HL-60 (cell line): Measurements from ENCODE around the gene SH3PXD2A.

Source experiments
- DNase-seq, 2 experiments: peaks; one replicate each; pipeline ENCODE4 v3.0.0-alpha.2; 2010 to 2020; ENCODE audit warnings: low read depth in 1 of 2, low spot score in 1 of 2
- H3K27ac ChIP-seq: fragments of 250-450 bp; sonication (Bioruptor Pico); replicated peaks from 2 replicates; pipeline ENCODE4 v1.5.1; 2020; ENCODE audit warnings: mild to moderate bottlenecking, moderate library complexity
- H3K27me3 ChIP-seq: fragments of 250-450 bp; sonication (Bioruptor Pico); 2 replicates; pipeline ENCODE4 v1.5.1; 2021; ENCODE audit warnings: mild to moderate bottlenecking, moderate library complexity; ENCODE audit not compliant: insufficient read depth, poor library complexity, severe bottlenecking
- H3K4me3 ChIP-seq: replicated peaks from 2 replicates; pipeline ENCODE4 v1.5.1; 2011; ENCODE audit warnings: mild to moderate bottlenecking, control low read depth, low read length; ENCODE audit not compliant: insufficient read depth
- GABPA ChIP-seq: IDR thresholded peaks from 2 replicates; pipeline ENCODE4 v1.6.1; 2012; ENCODE audit warnings: low read depth
- POLR2AphosphoS5 ChIP-seq: IDR thresholded peaks from 2 replicates; pipeline ENCODE4 v1.6.1; 2012; ENCODE audit warnings: low read depth
- SPI1 ChIP-seq: IDR thresholded peaks from 2 replicates; pipeline ENCODE4 v1.6.1; 2012; ENCODE audit warnings: low read depth, mild to moderate bottlenecking, borderline replicate concordance
- TF ChIP-seq, protein P1 (sequence below): IDR thresholded peaks from 2 replicates; pipeline ENCODE4 v1.6.1; 2012; ENCODE audit warnings: low read depth; ENCODE audit not compliant: insufficient replicate concordance
- TF ChIP-seq, protein P2 (sequence below): IDR thresholded peaks from one replicate; pipeline ENCODE4 v1.5.1; 2011; ENCODE audit warnings: low read length, control low read depth, inconsistent platforms; ENCODE audit not compliant: insufficient read depth

Gene SH3PXD2A

DNA sequence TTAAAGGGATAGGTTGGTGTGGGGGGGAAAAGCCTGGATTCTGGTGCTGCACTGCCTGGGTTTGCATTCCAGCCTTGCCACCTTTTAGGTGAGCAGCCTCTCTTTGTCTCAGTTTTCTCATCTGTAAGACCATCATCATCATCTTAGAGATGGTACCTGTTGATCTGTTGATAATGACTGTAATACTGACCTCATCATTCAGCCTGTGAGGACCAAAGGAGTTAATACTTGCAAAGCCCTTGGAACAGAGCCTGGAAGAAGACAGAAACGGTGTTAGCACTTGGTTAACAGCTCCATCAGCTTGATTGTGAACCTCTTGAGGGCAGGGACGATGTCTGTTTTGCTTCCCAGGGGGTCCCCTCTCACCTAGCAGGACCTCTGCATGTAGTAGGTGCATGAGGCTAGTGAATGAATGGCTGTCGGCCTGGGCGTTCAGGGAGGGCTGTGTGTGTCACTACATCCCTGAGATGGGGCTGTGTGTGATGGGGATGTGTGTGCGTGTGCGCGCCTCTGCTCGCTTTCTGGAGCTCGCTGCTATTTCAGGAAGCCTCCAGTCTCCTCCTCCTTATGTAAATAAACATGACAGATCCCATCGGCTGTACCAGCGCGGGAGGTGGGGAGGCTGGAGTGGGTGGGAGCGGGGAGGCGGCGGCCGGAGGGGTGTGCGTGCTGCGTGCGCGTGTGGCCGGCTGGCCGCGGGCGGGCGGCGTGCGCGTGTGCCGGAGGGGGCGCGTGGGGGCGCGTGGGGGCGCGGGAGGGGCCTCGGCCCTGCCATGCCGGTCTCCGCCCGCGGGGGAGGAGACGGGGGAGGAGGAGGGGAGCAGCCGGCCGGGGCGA is 300.7 kb downstream of the SH3PXD2A start:
- peaks cover 20% of the 10 kb centered on the region for H3K27me3 ChIP-seq
- TF ChIP-seq GABPA: no peak
- TF ChIP-seq POLR2AphosphoS5: no peak
- TF ChIP-seq, protein P1, sequence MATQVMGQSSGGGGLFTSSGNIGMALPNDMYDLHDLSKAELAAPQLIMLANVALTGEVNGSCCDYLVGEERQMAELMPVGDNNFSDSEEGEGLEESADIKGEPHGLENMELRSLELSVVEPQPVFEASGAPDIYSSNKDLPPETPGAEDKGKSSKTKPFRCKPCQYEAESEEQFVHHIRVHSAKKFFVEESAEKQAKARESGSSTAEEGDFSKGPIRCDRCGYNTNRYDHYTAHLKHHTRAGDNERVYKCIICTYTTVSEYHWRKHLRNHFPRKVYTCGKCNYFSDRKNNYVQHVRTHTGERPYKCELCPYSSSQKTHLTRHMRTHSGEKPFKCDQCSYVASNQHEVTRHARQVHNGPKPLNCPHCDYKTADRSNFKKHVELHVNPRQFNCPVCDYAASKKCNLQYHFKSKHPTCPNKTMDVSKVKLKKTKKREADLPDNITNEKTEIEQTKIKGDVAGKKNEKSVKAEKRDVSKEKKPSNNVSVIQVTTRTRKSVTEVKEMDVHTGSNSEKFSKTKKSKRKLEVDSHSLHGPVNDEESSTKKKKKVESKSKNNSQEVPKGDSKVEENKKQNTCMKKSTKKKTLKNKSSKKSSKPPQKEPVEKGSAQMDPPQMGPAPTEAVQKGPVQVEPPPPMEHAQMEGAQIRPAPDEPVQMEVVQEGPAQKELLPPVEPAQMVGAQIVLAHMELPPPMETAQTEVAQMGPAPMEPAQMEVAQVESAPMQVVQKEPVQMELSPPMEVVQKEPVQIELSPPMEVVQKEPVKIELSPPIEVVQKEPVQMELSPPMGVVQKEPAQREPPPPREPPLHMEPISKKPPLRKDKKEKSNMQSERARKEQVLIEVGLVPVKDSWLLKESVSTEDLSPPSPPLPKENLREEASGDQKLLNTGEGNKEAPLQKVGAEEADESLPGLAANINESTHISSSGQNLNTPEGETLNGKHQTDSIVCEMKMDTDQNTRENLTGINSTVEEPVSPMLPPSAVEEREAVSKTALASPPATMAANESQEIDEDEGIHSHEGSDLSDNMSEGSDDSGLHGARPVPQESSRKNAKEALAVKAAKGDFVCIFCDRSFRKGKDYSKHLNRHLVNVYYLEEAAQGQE: no peak
- no peak for TF ChIP-seq SPI1
- TF ChIP-seq, protein P2, sequence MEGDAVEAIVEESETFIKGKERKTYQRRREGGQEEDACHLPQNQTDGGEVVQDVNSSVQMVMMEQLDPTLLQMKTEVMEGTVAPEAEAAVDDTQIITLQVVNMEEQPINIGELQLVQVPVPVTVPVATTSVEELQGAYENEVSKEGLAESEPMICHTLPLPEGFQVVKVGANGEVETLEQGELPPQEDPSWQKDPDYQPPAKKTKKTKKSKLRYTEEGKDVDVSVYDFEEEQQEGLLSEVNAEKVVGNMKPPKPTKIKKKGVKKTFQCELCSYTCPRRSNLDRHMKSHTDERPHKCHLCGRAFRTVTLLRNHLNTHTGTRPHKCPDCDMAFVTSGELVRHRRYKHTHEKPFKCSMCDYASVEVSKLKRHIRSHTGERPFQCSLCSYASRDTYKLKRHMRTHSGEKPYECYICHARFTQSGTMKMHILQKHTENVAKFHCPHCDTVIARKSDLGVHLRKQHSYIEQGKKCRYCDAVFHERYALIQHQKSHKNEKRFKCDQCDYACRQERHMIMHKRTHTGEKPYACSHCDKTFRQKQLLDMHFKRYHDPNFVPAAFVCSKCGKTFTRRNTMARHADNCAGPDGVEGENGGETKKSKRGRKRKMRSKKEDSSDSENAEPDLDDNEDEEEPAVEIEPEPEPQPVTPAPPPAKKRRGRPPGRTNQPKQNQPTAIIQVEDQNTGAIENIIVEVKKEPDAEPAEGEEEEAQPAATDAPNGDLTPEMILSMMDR: no peak
- peak; percentile 12 to 28 for DNase-seq
- H3K4me3 ChIP-seq: peak overlapping the region; percentile 34
- H3K27ac ChIP-seq: no peak overlapping the region

- DNase-seq: no peak
- H3K4me3 ChIP-seq: no peak overlapping the region
- TF ChIP-seq, protein P1: no peak
- H3K27ac ChIP-seq: no peak overlapping the region
- peaks cover 20% of the 10 kb centered on the region for H3K27me3 ChIP-seq
Observed at GRCh38 chr10:103553743-103554487, 301.5 kb downstream of the SH3PXD2A start.

DNA sequence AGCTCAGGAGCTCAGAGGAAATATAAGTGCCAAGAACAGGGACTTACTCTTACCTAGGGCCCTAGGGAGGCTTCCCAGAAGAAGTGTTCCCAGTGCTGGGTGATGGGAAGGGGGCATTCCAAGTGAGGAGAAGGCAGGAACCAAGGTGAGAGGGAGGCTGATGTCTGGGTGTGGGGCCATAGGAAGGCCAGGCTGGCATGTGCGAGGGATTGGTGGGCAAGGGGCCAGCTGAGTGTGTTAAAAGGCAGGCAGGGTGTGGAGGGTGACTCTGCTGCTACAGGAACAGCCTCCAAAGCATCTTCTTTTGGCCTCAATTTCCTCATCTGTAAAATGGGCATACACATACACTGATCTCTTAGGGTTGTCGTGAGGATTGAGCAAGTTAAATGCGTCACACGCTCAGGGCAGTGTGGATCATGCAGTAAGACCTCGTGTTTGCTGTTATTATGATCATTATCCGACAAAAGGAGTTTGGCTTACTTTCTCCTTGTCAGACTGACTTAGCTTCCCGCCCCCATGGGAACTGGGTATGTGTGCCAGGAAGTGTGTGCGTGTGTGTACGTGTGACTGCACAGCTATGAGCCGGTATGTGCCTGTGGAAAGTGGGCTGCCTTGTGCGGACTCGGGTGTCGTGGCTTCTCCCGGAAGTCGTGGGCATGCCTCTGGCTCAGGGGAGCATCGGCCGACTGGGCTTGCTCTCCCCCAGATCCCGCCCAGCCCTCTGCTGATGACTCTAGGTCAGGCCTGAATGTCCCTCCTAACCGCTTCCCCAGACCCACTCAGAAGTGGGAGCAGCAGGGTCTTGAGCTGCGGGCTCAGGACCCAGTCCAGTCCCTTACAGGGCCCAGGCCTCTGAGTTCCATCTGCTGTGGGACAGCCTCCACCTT is 302.3 kb downstream of the SH3PXD2A start:
- Histone ChIP-seq H3K27ac (no peak overlapping the region), H3K27me3 (peaks cover 20% of the 10 kb centered on the region), H3K4me3 (no peak overlapping the region)
- TF ChIP-seq, protein P1: no peak
- TF ChIP-seq, protein P2: no peak
- TF ChIP-seq POLR2AphosphoS5 (no peak), SPI1 (no peak), GABPA (no peak)
- DNase-seq: no peak
